IMR-90 (cell line): Measurements from ENCODE around the gene ZNF3. TPM values are rescaled to one million over a fixed set of nuclear protein-coding genes. Genes with fewer than 3 reads are reported as not detected.
A peak's percentile ranks its signal among the peaks of the same experiment; 100 is the strongest.

Source experiments
- ATAC-seq: fragments of 200-7000 bp; cut with Tn5 transposase; 2 replicates; pipeline ENCODE4 v1.9.1; 2020; ENCODE audit warnings: low read depth, mild to moderate bottlenecking, moderate library complexity
- BruUV-seq: library from RNA; stranded (reverse); fragments of 400-500 nt; replicated peaks from 2 replicates; lab custom pipeline; 2021; lab: Mats Ljungman, UMichigan
- CTCF ChIA-PET: fragments of 300-600 bp; formaldehyde crosslinking; extraction: SDS; loops from one replicate; lab custom pipeline; 2021; ENCODE audit warnings: antibody characterized with exemption; lab: Yijun Ruan, JAX
- POLR2A ChIA-PET: fragments of 300-600 bp; sonication (Branson Sonifier 250); formaldehyde crosslinking; loops from one replicate; lab custom pipeline; 2022; ENCODE audit warnings: antibody characterized with exemption; ENCODE audit not compliant: unreplicated experiment; lab: Charles Lee
- DNase-seq: peaks from one replicate; pipeline ENCODE4 v3.0.0; 2013
- H2AFZ ChIP-seq: replicated peaks from 2 replicates; pipeline ENCODE3; 2013; ENCODE audit warnings: low read length, mild to moderate bottlenecking; ENCODE audit not compliant: poor library complexity
- H2AK5ac ChIP-seq: 2 replicates; pipeline ENCODE4 v1.6.1; 2013; ENCODE audit warnings: low read depth, low read length, inconsistent platforms
- H2AK9ac ChIP-seq: replicated peaks from 2 replicates; pipeline ENCODE3; 2013; ENCODE audit warnings: mild to moderate bottlenecking, low read depth, low read length, moderate library complexity; ENCODE audit not compliant: poor library complexity
- H2BK120ac ChIP-seq: 2 replicates; pipeline ENCODE4 v1.6.1; 2013; ENCODE audit warnings: low read depth, low read length, inconsistent platforms
- H2BK15ac ChIP-seq: 3 replicates; pipeline ENCODE4 v1.6.1; 2013; ENCODE audit warnings: low read depth, low read length, inconsistent platforms
- H2BK20ac ChIP-seq: 2 replicates; pipeline ENCODE4 v1.6.1; 2013; ENCODE audit warnings: low read depth, mild to moderate bottlenecking, inconsistent platforms, low read length, moderate library complexity
- H2BK5ac ChIP-seq: 2 replicates; pipeline ENCODE4 v1.6.1; 2013; ENCODE audit warnings: mild to moderate bottlenecking, low read depth, low read length, inconsistent platforms; ENCODE audit not compliant: poor library complexity, severe bottlenecking
- H3K14ac ChIP-seq: replicated peaks from 2 replicates; pipeline ENCODE4 v1.6.1; 2013; ENCODE audit warnings: low read depth, low read length, inconsistent platforms
- H3K18ac ChIP-seq: 2 replicates; pipeline ENCODE4 v1.6.1; 2013; ENCODE audit warnings: low read depth, low read length, control low read depth
- H3K23ac ChIP-seq: 2 replicates; pipeline ENCODE4 v1.6.1; 2013; ENCODE audit warnings: low read depth, low read length, inconsistent platforms
- H3K27ac ChIP-seq: 2 replicates; pipeline ENCODE4 v1.5.1; 2013; ENCODE audit warnings: mild to moderate bottlenecking, control low read depth, low read length; ENCODE audit not compliant: insufficient read depth
- H3K27me3 ChIP-seq: 2 replicates; pipeline ENCODE4 v1.6.1; 2013; ENCODE audit warnings: low read length; ENCODE audit not compliant: control insufficient read depth, insufficient read depth
- H3K36me3 ChIP-seq: 2 replicates; pipeline ENCODE4 v1.6.1; 2013; ENCODE audit warnings: low read length, mixed read lengths; ENCODE audit not compliant: control insufficient read depth, insufficient read depth
- H3K4ac ChIP-seq: 2 replicates; pipeline ENCODE4 v1.6.1; 2013; ENCODE audit warnings: low read depth, low read length, inconsistent platforms
- H3K4me1 ChIP-seq: 2 replicates; pipeline ENCODE4 v1.6.1; 2013; ENCODE audit warnings: low read length, mixed read lengths; ENCODE audit not compliant: control insufficient read depth, insufficient read depth
- H3K4me2 ChIP-seq: 2 replicates; pipeline ENCODE4 v1.6.1; 2013; ENCODE audit warnings: low read depth, mild to moderate bottlenecking, control low read depth, low read length, moderate library complexity
- H3K4me3 ChIP-seq: 2 replicates; pipeline ENCODE4 v1.5.1; 2013; ENCODE audit warnings: low read depth, mild to moderate bottlenecking, control low read depth, low read length, moderate library complexity; ENCODE audit not compliant: insufficient read depth
- H3K56ac ChIP-seq: 2 replicates; pipeline ENCODE4 v1.6.1; 2013; ENCODE audit warnings: low read length, inconsistent platforms; ENCODE audit not compliant: insufficient read depth; ENCODE audit errors: extremely low read depth
- H3K79me1 ChIP-seq, 2 experiments: 2 replicates each; pipeline ENCODE4 v1.6.1; 2013; ENCODE audit warnings: low read length in 2 of 2, inconsistent platforms in 1 of 2, low read depth in 1 of 2
- H3K9ac ChIP-seq: 2 replicates; pipeline ENCODE4 v1.6.1; 2013; ENCODE audit warnings: low read depth, low read length, control low read depth
- H3K9me1 ChIP-seq: 2 replicates; pipeline ENCODE4 v1.6.1; 2013; ENCODE audit warnings: low read length, inconsistent platforms; ENCODE audit not compliant: insufficient read depth
- H3K9me3 ChIP-seq: 2 replicates; pipeline ENCODE4 v1.6.1; 2013; ENCODE audit warnings: low read length; ENCODE audit not compliant: control insufficient read depth, insufficient read depth
- H4K20me1 ChIP-seq: 2 replicates; pipeline ENCODE4 v1.6.1; 2013; ENCODE audit warnings: low read length, inconsistent platforms; ENCODE audit not compliant: insufficient read depth
- H4K5ac ChIP-seq: 2 replicates; pipeline ENCODE4 v1.6.1; 2013; ENCODE audit warnings: mild to moderate bottlenecking, low read depth, low read length, control low read depth
- H4K8ac ChIP-seq, 2 experiments: 2 replicates each; pipeline ENCODE4 v1.6.1; 2013; ENCODE audit warnings: low read depth in 2 of 2, low read length in 2 of 2, control low read depth in 1 of 2, inconsistent platforms in 1 of 2
- H4K91ac ChIP-seq: 2 replicates; pipeline ENCODE4 v1.6.1; 2013; ENCODE audit warnings: low read depth, low read length, inconsistent platforms; ENCODE audit not compliant: insufficient read depth
- BHLHE40 ChIP-seq: fragments of 150-350 bp; IDR thresholded peaks from 2 replicates; pipeline ENCODE4 v1.6.1; 2016; ENCODE audit warnings: mild to moderate bottlenecking, low read depth, low read length
- CEBPB ChIP-seq: IDR thresholded peaks from 2 replicates; pipeline ENCODE4 v1.6.1; 2012; ENCODE audit warnings: low read depth, low read length, improper control_type of control experiment
- CTCF ChIP-seq: conservative IDR thresholded peaks from 2 replicates; pipeline ENCODE4 v1.5.1; 2012; ENCODE audit warnings: mild to moderate bottlenecking, low read depth, low read length, improper control_type of control experiment
- FOS ChIP-seq: fragments of 150-350 bp; IDR thresholded peaks from 2 replicates; pipeline ENCODE4 v1.6.1; 2016; ENCODE audit warnings: low read depth, low read length
- WGBS, 2 experiments: methylation state at CpG; one replicate each; pipeline versions ENCODE4 v1.1.5 to v1.1.7; 2013; ENCODE audit warnings: missing lambda C conversion rate in 2 of 2; ENCODE audit not compliant: insufficient read length in 1 of 2; ENCODE audit errors: extremely low coverage in 2 of 2; 5-methylcytosine and 5-hydroxymethylcytosine counted together
- dilution Hi-C: fragments of 300-500 bp; cut with HindIII; formaldehyde crosslinking; loops from one replicate; pipeline ENCODE4 v1.14.3; 2018; ENCODE audit warnings: low sequenced_read_pairs; ENCODE audit not compliant: unreplicated experiment
- in situ Hi-C: fragments of 300-500 bp; cut with MboI; formaldehyde crosslinking; loops from 3 replicates; pipeline ENCODE4 v1.14.3; 2019; ENCODE audit warnings: low sequenced_read_pairs, inconsistent platforms, mixed read lengths
- intact Hi-C: fragments of 100-400 bp; cut with micrococcal nuclease; formaldehyde crosslinking; loops from 2 replicates; pipeline ENCODE4 v1.10.0; 2022
- polyA plus RNA-seq, 3 experiments: library from polyadenylated mRNA; depleted of rRNA; stranded (reverse); fragments of >200 nt; gene quantifications; 2 replicates each; pipeline ENCODE4 v1.2.3, GENCODE V29; 2012; ENCODE audit warnings: low replicate concordance in 1 of 3
- total RNA-seq: library from RNA; depleted of rRNA; stranded (reverse); fragments of >200 nt; gene quantifications from 2 replicates; pipeline ENCODE4 v1.2.3, GENCODE V29; 2012
- TF ChIP-seq, protein P1 (sequence below): fragments of 150-350 bp; IDR thresholded peaks from 2 replicates; pipeline ENCODE4 v1.6.1; 2017; ENCODE audit warnings: mild to moderate bottlenecking, antibody characterized with exemption, low read length, low read depth

The ZNF3 gene
- total and polyA plus RNA-seq, 2 of the 4 experiments (the other 2 are of a cell fraction): 24.8 to 30.8 TPM

- Histone ChIP-seq H3K27me3 (no peaks in the 10 kb centered on the region), H3K36me3 (peaks cover 75% of the 10 kb centered on the region), H2BK15ac (no peak overlapping the region), H3K9ac (no peak overlapping the region), H4K8ac (no peak overlapping the region), H2AK5ac (no peak overlapping the region), H3K4me3 (no peak overlapping the region), H2AK9ac (no peak overlapping the region), H3K9me1 (no peaks in the 10 kb centered on the region), H2BK20ac (no peak overlapping the region), H3K9me3 (no peaks in the 10 kb centered on the region), H3K23ac (no peak overlapping the region), H3K27ac (no peak overlapping the region), H3K4me1 (no peaks in the 10 kb centered on the region), H3K4me2 (no peak overlapping the region), H3K79me1 (peaks cover 0 to 7% of the 10 kb centered on the region in 2 experiments; a peak in 1 of 4 replicates), H3K18ac (no peak overlapping the region), H4K20me1 (no peaks in the 10 kb centered on the region; the same call in 1 of the 2 replicates), H3K56ac (no peak overlapping the region), H2BK120ac (no peak overlapping the region), H2BK5ac (no peak overlapping the region), H4K5ac (no peak overlapping the region), H4K91ac (no peak overlapping the region), H2AFZ (no peak overlapping the region), H3K4ac (no peak overlapping the region), H3K14ac (no peak overlapping the region)
- ChIA-PET POLR2A (no interaction called here), CTCF (no interaction called here)
- dilution Hi-C loops: no loop called here
- in situ Hi-C loops: no loop called here
- 20% methylated on average over 1 of the region's 12 CpGs; no CpG with 5 or more reads in 1 of the 2 experiments for WGBS, 2 experiments
- intact Hi-C loops: no loop called here
- ATAC-seq: no peak
- no TSS peak for BruUV-seq
- TF ChIP-seq CEBPB (no peak), FOS (no peak), CTCF (0 out of 2 replicates have a peak, but pooled peaks have one; percentile 2), BHLHE40 (no peak)
- TF ChIP-seq, protein P1, sequence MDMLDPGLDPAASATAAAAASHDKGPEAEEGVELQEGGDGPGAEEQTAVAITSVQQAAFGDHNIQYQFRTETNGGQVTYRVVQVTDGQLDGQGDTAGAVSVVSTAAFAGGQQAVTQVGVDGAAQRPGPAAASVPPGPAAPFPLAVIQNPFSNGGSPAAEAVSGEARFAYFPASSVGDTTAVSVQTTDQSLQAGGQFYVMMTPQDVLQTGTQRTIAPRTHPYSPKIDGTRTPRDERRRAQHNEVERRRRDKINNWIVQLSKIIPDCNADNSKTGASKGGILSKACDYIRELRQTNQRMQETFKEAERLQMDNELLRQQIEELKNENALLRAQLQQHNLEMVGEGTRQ: no peak
- no peak for DNase-seq
Observed at GRCh38 chr7:100109521-100110163, 28.1 kb upstream of the ZNF3 start.
